Right lobe of liver (tissue), 6 donors: ENCODE measurements around the gene CEP85L. TPM values are rescaled to one million over a fixed set of nuclear protein-coding genes. Genes with fewer than 3 reads are reported as not detected.

Experiments used
- ATAC-seq, 4 donors: fragments of 200-7000 bp; cut with Tn5 transposase; one replicate each; pipeline ENCODE4 v1.9.1; 2020; ENCODE audit warnings: mild to moderate bottlenecking in 4 of 4, moderate library complexity in 4 of 4
- DNase-seq, 3 donors: peaks; one replicate each; pipeline ENCODE4 v3.0.0-alpha.2; 2020
- H3K27ac ChIP-seq, 3 donors: fragments of 200-600 bp; one replicate each; pipeline ENCODE4 v1.8.0; 2022
- H3K27me3 ChIP-seq, 2 donors: fragments of 200-600 bp; one replicate each; pipeline ENCODE4 v1.8.0; 2022
- H3K36me3 ChIP-seq, 4 donors: fragments of 200-600 bp; sonication (generic) in 1 of 4; one replicate each; pipeline versions ENCODE4 v1.5.1 to v1.8.0; 2017 to 2022; ENCODE audit warnings: control low read depth in 1 of 4
- H3K4me1 ChIP-seq, 4 donors: fragments of 200-600 bp; sonication (generic) in 1 of 4; one replicate each; pipeline versions ENCODE4 v1.5.1 to v1.8.0; 2017 to 2022; ENCODE audit warnings: control low read depth in 1 of 4
- H3K4me3 ChIP-seq, 3 donors: fragments of 200-600 bp; one replicate each; pipeline ENCODE4 v1.8.0; 2022
- H3K9me3 ChIP-seq, 4 donors: fragments of 200-600 bp; sonication (generic) in 1 of 4; one replicate each; pipeline versions ENCODE4 v1.5.1 to v1.8.0; 2017 to 2022; ENCODE audit warnings: control low read depth in 1 of 4
- POLR2A ChIP-seq: fragments of 450-650 bp; IDR thresholded peaks from one replicate; pipeline ENCODE4 v1.6.1; 2017; ENCODE audit warnings: antibody characterized with exemption, mild to moderate bottlenecking
- WGBS: methylation state at CpG from one replicate; pipeline ENCODE4 v1.1.6; 2018; ENCODE audit warnings: low coverage, low lambda C conversion rate; ENCODE audit not compliant: insufficient coverage; ENCODE audit errors: missing lambda C conversion rate; 5-methylcytosine and 5-hydroxymethylcytosine counted together
- intact Hi-C, 2 donors: fragments of 100-400 bp; cut with DNase I; formaldehyde crosslinking; loops; one replicate each; pipeline versions ENCODE4 v1.11.2 to v1.14.1; 2022
- total RNA-seq, 6 experiments: library from RNA; depleted of rRNA in 2 of 6; stranded (reverse); fragments of >200 nt in 2 of 6; fragmentation: NEBNext Ultra II Directional in 3 of 6; extraction: Animal tissue kit (Norgen Biotek cat#: 25700) in 3 of 6; gene quantifications; one replicate each; pipeline versions ENCODE4 v1.1.0 to v1.2.4, GENCODE V29; 2016 to 2023
- TF ChIP-seq, protein P1 (sequence below), 4 donors: fragments of 200-600 bp in 3 of 4; fragments of 450-650 bp in 1 of 4; IDR thresholded peaks; one replicate each; pipeline versions ENCODE4 v1.5.1 to v1.8.0; 2016 to 2022; ENCODE audit warnings: antibody characterized with exemption in 4 of 4, mild to moderate bottlenecking in 2 of 4
- donor health status: DM: no; HTN: yes; CAD: no.
- donor health status: DM: no; HTN: no; CAD: no.
- donor health status: DM: no; HTN: no; CAD: no.
- donor health status: DM: no; HTN: yes; CAD: no.
- donor health status: DM: no; HTN: yes; CAD: no.

CEP85L gene
- total RNA-seq, 6 experiments from 2014 or later, result 2.9 to 8.7 (median 4.1) TPM

DNA sequence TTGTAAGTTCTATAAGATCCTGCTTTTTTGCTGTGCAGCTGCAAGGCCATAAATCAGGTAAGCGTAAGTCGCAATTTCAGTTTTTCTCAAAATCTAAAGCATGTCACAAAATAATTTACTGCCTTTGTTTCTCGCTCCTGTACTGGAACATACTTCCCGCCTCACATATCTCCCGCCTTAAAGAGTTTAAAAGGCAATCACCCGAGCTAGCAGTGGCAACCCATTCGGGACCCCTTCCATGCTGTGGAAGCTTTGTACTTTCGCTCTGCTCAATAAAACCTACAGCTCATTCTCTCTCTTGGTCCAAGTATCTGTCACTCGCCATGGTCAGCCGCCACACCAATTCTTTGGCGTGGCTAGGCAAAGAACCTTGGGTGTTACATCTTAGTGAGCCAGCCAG lies 34.0 kb downstream of the CEP85L start:
- Histone ChIP-seq H3K27me3 (no peaks in the 10 kb centered on the region), H3K4me3 (no peak overlapping the region), H3K27ac (no peak overlapping the region), H3K36me3 (no peaks in the 10 kb centered on the region), H3K4me1 (no peaks in the 10 kb centered on the region), H3K9me3 (no peaks in the 10 kb centered on the region)
- no peak for DNase-seq
- intact Hi-C loops, result no loop called here
- TF ChIP-seq, protein P1, sequence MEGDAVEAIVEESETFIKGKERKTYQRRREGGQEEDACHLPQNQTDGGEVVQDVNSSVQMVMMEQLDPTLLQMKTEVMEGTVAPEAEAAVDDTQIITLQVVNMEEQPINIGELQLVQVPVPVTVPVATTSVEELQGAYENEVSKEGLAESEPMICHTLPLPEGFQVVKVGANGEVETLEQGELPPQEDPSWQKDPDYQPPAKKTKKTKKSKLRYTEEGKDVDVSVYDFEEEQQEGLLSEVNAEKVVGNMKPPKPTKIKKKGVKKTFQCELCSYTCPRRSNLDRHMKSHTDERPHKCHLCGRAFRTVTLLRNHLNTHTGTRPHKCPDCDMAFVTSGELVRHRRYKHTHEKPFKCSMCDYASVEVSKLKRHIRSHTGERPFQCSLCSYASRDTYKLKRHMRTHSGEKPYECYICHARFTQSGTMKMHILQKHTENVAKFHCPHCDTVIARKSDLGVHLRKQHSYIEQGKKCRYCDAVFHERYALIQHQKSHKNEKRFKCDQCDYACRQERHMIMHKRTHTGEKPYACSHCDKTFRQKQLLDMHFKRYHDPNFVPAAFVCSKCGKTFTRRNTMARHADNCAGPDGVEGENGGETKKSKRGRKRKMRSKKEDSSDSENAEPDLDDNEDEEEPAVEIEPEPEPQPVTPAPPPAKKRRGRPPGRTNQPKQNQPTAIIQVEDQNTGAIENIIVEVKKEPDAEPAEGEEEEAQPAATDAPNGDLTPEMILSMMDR (IDR thresholded peaks at IDR 0.05), result no peak
- TF ChIP-seq POLR2A, result no peak
- 74% methylated on average over 11 of the region's 11 CpGs for WGBS
- no peak for ATAC-seq

DNA sequence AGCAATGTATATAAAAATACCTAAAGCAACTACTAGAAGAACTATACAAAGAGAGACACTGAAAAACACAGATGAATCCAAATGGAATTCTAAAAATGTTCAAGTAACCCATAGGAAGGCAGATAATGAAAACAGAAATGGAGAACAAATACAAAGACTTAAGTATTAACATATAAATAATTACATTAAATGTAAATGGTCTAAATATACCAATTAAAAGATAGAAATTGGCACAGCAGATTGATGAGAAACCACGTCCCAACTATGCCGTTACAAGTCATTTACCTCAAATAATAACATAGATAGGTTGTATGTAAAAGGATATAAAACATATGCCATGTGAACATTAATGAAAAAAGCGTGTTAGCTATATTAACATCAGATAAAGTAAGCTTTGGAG lies 40.1 kb downstream of the CEP85L start:
- no peak for TF ChIP-seq POLR2A
- TF ChIP-seq, protein P1 (IDR thresholded peaks at IDR 0.05), result no peak
- H3K27ac ChIP-seq, result no peak overlapping the region
- no peaks in the 10 kb centered on the region for H3K4me1 ChIP-seq
- no peak for ATAC-seq
- no peaks in the 10 kb centered on the region for H3K36me3 ChIP-seq
- intact Hi-C loops, result no loop called here
- H3K4me3 ChIP-seq, result no peak overlapping the region
- WGBS, result 96% methylated on average over 3 of the region's 3 CpGs
- H3K27me3 ChIP-seq, result no peaks in the 10 kb centered on the region
- no peak for DNase-seq
- no peaks in the 10 kb centered on the region for H3K9me3 ChIP-seq

DNA sequence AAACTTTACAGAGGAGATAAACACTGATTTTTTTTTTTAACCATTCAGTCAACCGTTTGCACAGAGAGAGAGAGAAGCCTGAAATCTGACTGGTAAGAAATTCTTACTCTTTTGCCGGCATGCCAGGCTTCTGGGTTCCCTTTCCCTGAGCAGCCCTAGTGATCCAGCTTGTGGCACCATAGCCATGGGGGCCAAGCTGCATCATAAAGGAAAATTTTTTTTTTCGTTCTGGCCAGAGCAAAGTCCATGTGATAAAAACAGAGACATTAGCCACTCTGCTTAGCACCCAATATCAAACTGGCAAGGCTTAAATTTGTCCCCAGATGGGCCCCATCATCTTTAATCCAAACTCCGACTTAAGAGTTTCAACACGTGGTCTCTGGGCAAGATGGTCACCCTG lies 44.5 kb downstream of the CEP85L start:
- intact Hi-C loops, result no loop called here
- TF ChIP-seq, protein P1 (IDR thresholded peaks at IDR 0.05), result no peak
- TF ChIP-seq POLR2A, result no peak
- 62% methylated on average over 5 of the region's 5 CpGs for WGBS
- H3K36me3 ChIP-seq, result no peaks in the 10 kb centered on the region
- no peaks in the 10 kb centered on the region for H3K9me3 ChIP-seq
- H3K4me1 ChIP-seq, result no peaks in the 10 kb centered on the region
- ATAC-seq, result no peak
- H3K27ac ChIP-seq, result no peak overlapping the region
- H3K27me3 ChIP-seq, result no peaks in the 10 kb centered on the region
- H3K4me3 ChIP-seq, result no peak overlapping the region
- no peak for DNase-seq

DNA sequence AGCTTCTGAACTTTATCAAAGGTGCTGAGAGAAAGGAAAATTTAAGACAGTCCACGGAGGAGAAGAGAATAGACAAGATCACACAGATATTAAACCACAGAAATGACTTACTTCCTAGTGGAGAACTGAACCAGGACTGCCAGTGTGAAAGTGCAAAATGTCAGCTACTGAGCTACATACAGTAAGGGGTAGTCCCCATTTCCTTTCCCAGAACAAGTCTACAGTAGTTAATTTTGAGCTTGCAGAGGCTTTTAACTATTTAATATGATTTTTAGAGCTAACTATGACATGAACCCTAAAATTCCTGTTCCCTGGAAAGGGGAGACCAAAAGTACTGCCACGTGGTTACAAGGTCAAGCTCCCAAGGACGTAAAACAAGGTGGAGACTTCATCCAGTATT lies 45.1 kb downstream of the CEP85L start:
- TF ChIP-seq POLR2A, result no peak
- TF ChIP-seq, protein P1 (IDR thresholded peaks at IDR 0.05), result no peak
- Histone ChIP-seq H3K4me1 (no peaks in the 10 kb centered on the region), H3K9me3 (no peaks in the 10 kb centered on the region), H3K36me3 (no peaks in the 10 kb centered on the region), H3K27ac (no peak overlapping the region), H3K27me3 (no peaks in the 10 kb centered on the region), H3K4me3 (no peak overlapping the region)
- no peak for DNase-seq
- no peak for ATAC-seq
- 37% methylated on average over 3 of the region's 3 CpGs for WGBS
- intact Hi-C loops, result no loop called here

DNA sequence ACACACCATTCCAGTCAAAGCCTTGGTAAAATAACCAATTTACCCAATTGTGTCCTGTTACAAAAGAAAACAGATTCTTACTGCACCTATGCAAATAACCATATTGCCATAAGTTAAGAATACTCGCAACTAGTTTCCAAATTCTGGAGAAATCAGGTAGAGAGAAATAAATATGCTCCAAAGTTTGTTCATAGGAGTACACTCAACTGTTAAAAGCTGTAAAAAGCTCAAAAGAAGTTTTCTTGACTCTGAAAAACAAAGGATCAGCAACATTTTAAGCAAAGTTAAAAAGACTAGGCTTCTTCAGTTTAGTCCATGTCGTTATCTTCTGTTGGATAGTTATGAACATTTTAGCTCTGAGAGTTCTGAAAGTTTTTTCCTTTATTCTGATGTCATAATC lies 48.0 kb downstream of the CEP85L start:
- no peaks in the 10 kb centered on the region for H3K27me3 ChIP-seq
- ATAC-seq (no peak), DNase-seq (no peak)
- no peaks in the 10 kb centered on the region for H3K4me1 ChIP-seq
- H3K9me3 ChIP-seq, result no peaks in the 10 kb centered on the region
- no peak overlapping the region for H3K27ac ChIP-seq
- no peak overlapping the region for H3K4me3 ChIP-seq
- 100% methylated on average over 2 of the region's 2 CpGs for WGBS
- intact Hi-C loops, result no loop called here
- H3K36me3 ChIP-seq, result no peaks in the 10 kb centered on the region
- TF ChIP-seq, protein P1 (IDR thresholded peaks at IDR 0.05), result no peak
- TF ChIP-seq POLR2A, result no peak
